Measurements from ENCODE around the gene EIF4E3.

EIF4E3 gene

DNA sequence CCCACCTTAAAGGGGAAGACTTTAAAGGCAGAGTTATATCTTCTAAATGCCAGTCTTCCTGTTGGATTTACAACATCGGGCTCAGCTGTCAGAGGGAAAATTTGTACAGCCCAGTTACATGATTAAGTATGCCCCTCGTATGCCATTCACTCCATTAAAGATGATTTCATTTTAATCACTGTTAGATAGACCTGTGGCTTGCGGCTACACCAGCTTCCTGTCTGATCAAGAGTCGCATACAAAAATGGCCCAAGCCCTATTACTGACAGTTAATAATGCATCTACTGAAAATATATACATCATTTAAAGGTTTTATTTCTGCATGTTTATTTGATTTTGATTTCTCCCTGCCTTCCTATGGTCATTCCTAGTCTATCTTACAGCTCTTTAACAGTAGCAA is 7.1 kb downstream of the EIF4E3 start:
- H3K9ac ChIP-seq (ENCODE audit: insufficient read length): no peak overlapping the region
- no peak overlapping the region for H3K4me3 ChIP-seq
- H3K9me3 ChIP-seq (ENCODE audit: low read depth, low read length): no peaks in the 10 kb centered on the region
- TF ChIP-seq POLR2AphosphoS5 (IDR thresholded peaks at IDR 0.05; ENCODE audit: borderline replicate concordance, low read depth, low read length): no peak
- TF ChIP-seq EZH2 (IDR thresholded peaks at IDR 0.05): no peak
- no peak for TF ChIP-seq FOXP2 (optimal IDR thresholded peaks at IDR 0.05; ENCODE audit: control extremely low read depth, extremely low read length, insufficient read depth)
- H3K36me3 ChIP-seq (ENCODE audit: insufficient read depth, low read length): no peaks in the 10 kb centered on the region
- DNase-seq (ENCODE audit: low read depth, low spot score): no peak
- no peak overlapping the region for H3K27ac ChIP-seq

DNA sequence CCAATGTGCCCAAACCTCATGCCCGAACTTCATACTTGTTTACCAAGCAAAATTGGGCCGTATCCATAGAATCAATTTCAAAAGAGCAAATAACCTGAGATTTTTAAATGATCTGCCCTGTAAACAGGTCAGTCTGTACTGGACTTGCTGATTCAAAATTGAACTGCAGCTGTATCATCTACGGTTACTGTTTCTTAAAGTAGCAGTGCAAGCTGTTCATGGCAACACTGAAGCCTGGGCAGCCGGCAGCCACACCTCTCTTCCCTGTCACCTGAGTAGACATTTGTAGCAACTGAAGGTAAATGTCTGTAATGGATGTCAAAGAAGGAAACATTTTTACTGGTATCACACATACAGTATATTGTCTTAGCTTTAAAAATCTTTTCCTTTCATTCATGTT is 10.6 kb downstream of the EIF4E3 start:
- no peaks in the 10 kb centered on the region for H3K9me3 ChIP-seq (ENCODE audit: low read depth, low read length)
- no peak for TF ChIP-seq EZH2 (IDR thresholded peaks at IDR 0.05)
- TF ChIP-seq POLR2AphosphoS5 (IDR thresholded peaks at IDR 0.05; ENCODE audit: borderline replicate concordance, low read depth, low read length): no peak
- TF ChIP-seq FOXP2 (optimal IDR thresholded peaks at IDR 0.05; ENCODE audit: control extremely low read depth, extremely low read length, insufficient read depth): no peak
- no peak overlapping the region for H3K4me3 ChIP-seq
- no peak for DNase-seq (ENCODE audit: low read depth, low spot score)
- no peak overlapping the region for H3K27ac ChIP-seq
- no peak overlapping the region for H3K9ac ChIP-seq (ENCODE audit: insufficient read length)
- H3K36me3 ChIP-seq (ENCODE audit: insufficient read depth, low read length): no peaks in the 10 kb centered on the region

DNA sequence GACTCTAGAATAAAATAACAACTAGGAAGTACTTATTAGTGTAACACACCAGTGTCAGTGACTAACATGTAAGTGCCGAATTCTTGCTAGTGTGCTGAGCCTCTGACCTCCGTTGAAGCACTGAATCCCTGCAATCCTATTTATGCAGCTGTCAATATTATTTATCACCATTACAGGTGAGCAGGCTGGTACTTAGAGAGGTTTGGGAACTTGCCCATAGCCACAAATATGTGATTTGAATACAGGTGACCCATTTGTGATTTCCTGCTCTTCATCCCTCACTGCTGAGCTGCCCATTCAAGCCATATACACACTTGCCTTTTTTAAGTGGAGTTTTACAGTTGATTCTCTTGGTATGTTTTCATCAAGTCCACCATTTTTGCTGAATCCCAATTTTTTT is 12.2 kb downstream of the EIF4E3 start:
- DNase-seq (ENCODE audit: low read depth, low spot score): no peak
- Histone ChIP-seq H3K4me3 (no peak overlapping the region), H3K9me3 (ENCODE audit: low read depth, low read length) (no peaks in the 10 kb centered on the region), H3K36me3 (ENCODE audit: insufficient read depth, low read length) (no peaks in the 10 kb centered on the region), H3K9ac (ENCODE audit: insufficient read length) (no peak overlapping the region), H3K27ac (no peak overlapping the region)
- TF ChIP-seq POLR2AphosphoS5 (IDR thresholded peaks at IDR 0.05; ENCODE audit: borderline replicate concordance, low read depth, low read length) (no peak), FOXP2 (optimal IDR thresholded peaks at IDR 0.05; ENCODE audit: control extremely low read depth, extremely low read length, insufficient read depth) (no peak), EZH2 (IDR thresholded peaks at IDR 0.05) (no peak)

DNA sequence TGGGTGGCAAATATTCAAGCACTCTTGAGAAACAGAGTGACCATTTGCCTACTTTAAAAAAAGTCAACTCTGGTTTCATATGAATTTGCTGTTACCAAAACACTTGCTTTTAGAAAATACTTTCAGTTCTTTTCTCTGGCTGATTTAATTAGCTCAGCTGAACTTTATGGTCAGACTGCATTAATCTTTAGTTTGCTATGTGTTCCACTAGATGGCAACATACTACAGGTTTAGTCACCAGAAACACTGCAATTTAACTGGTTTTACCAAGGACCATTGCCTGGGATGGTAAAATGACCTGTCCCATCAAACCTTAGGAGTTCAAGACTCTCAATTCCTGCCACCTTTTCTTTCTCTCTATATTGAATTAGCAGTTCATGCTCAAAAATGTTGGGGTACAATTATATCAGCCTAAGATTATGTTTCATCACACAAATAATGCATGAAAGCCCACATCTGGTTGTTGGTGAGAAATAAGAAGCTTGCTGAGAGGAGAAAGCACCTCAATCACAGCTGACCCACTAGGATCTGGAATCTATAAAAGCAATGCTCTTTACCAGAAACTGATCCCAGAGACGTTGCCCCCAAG is 14.2 kb downstream of the EIF4E3 start:
- no peak overlapping the region for H3K27ac ChIP-seq
- no peak for TF ChIP-seq FOXP2 (optimal IDR thresholded peaks at IDR 0.05; ENCODE audit: control extremely low read depth, extremely low read length, insufficient read depth)
- no peak for TF ChIP-seq EZH2 (IDR thresholded peaks at IDR 0.05)
- TF ChIP-seq POLR2AphosphoS5 (IDR thresholded peaks at IDR 0.05; ENCODE audit: borderline replicate concordance, low read depth, low read length): no peak
- no peak for DNase-seq (ENCODE audit: low read depth, low spot score)

DNA sequence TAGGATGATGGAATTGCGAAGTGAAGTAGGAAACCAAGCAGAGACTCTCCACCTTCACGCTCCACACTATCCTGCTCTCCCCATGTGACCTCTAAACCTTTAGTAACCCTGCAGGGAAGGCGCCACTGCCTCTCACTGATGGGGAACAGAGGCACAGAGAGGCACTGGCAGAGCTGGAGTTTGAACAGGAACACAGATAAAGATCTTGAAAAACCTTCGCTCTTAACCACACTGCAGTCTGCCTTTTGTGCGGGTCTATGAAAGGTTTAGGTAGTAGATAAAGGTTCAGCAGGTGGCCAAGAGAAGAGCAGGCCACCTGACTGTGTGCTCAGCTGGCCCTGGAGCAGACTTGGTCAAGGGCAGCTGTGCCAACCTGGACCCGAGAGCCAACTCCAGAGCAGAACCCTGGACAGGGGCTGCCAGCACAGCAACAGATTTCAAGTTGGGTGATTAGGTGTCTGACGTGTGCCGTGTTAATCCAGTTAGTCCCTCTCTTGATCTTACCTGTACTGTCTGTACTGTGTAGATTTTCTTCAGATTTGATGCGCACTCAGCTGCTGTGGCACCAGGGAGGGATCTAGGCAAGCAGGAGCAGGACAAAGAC is 15.2 kb downstream of the EIF4E3 start:
- H3K27ac ChIP-seq: no peak overlapping the region
- H3K36me3 ChIP-seq (ENCODE audit: insufficient read depth, low read length): no peaks in the 10 kb centered on the region
- no peaks in the 10 kb centered on the region for H3K9me3 ChIP-seq (ENCODE audit: low read depth, low read length)
- H3K9ac ChIP-seq (ENCODE audit: insufficient read length): no peak overlapping the region
- no peak overlapping the region for H3K4me3 ChIP-seq
- DNase-seq (ENCODE audit: low read depth, low spot score): no peak
- no peak for TF ChIP-seq POLR2AphosphoS5 (IDR thresholded peaks at IDR 0.05; ENCODE audit: borderline replicate concordance, low read depth, low read length)

More for the DNA sequence above, 14.2 kb downstream of the EIF4E3 start:
- H3K9ac ChIP-seq (ENCODE audit: insufficient read length): no peak overlapping the region
- H3K9me3 ChIP-seq (ENCODE audit: low read depth, low read length): no peaks in the 10 kb centered on the region
- H3K4me3 ChIP-seq: no peak overlapping the region
- H3K36me3 ChIP-seq (ENCODE audit: insufficient read depth, low read length): no peaks in the 10 kb centered on the region

DNA sequence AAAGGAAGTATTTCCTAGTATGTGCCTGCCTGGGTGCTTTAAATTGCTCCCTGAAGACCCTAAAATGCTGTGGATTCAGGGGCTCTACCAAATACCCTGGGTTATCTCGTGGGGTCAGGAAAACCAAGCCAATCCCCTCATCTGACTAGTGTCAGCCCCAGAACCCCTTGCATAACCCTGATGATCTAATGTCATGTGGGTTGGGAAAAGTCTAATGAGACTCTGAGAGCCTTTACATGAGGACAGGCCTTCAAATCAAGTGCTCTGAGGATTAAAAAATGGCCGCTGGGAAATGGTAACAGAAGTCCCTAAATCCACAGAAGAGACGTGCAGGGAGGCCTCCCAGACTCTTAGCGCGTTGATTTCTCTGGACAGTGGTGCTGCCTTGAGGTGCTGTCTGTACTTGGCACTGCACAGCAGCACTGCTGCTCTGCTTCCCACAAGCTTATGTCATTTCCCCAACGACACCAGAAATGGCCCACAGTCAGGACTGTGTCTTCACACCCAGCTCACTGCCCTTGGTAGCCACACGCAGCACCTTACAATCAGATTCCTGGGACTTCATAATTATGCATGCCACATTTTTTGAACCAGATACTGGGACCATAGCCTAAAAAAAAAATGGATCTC is 16.6 kb downstream of the EIF4E3 start:
- DNase-seq (ENCODE audit: low read depth, low spot score): no peak
- TF ChIP-seq FOXP2 (optimal IDR thresholded peaks at IDR 0.05; ENCODE audit: control extremely low read depth, extremely low read length, insufficient read depth): no peak
- Histone ChIP-seq H3K9ac (ENCODE audit: insufficient read length) (no peak overlapping the region), H3K4me3 (no peak overlapping the region), H3K36me3 (ENCODE audit: insufficient read depth, low read length) (no peaks in the 10 kb centered on the region), H3K9me3 (ENCODE audit: low read depth, low read length) (no peaks in the 10 kb centered on the region), H3K27ac (no peak overlapping the region)

DNA sequence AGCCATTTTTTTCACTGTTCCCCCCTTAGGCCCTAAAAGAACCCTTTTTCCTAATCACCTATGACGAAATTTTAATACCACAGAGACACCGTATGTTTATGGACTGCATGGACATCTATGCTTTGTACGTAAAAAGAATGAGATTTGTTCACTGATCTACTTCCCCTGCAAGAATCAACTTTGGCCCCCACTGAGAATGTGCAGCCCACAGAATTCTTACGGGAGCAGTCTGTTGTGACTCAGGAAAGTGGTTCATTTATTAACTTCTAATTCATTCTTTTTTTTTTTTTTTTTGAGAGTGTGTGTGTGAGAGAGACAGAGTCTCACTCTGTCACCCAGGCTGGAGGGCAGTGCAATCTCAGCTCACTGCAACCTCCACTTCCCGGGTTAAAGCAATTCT is 17.6 kb downstream of the EIF4E3 start:
- Histone ChIP-seq H3K27ac (no peak overlapping the region), H3K9ac (ENCODE audit: insufficient read length) (no peak overlapping the region)
- DNase-seq (ENCODE audit: low read depth, low spot score): no peak

DNA sequence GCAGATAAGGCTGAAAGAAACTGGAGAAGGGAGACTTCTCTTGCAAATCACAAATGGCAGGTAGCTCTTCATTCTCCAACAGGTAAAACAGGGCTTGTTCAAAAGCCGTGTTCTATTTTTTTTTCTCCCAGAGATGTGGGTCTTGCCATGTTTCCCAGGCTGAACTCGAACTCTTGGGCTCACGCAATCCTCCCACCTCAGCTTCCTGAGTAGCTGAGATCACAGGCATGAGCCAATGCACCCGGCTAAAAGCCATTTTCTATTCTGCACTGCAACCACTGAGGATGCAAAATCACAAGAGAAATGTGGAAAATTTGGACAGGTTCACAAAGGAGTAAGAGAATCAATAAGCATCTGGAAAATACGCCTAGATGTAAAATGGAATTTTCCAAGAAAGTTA is 19.5 kb downstream of the EIF4E3 start:
- Histone ChIP-seq H3K36me3 (ENCODE audit: insufficient read depth, low read length) (no peaks in the 10 kb centered on the region), H3K4me3 (no peak overlapping the region), H3K9ac (ENCODE audit: insufficient read length) (no peak overlapping the region), H3K27ac (no peak overlapping the region), H3K9me3 (ENCODE audit: low read depth, low read length) (no peaks in the 10 kb centered on the region)
- TF ChIP-seq EZH2 (IDR thresholded peaks at IDR 0.05) (no peak), FOXP2 (optimal IDR thresholded peaks at IDR 0.05; ENCODE audit: control extremely low read depth, extremely low read length, insufficient read depth) (no peak), POLR2AphosphoS5 (IDR thresholded peaks at IDR 0.05; ENCODE audit: borderline replicate concordance, low read depth, low read length) (no peak)
- DNase-seq (ENCODE audit: low read depth, low spot score): no peak

More for the DNA sequence above, 17.6 kb downstream of the EIF4E3 start:
- no peaks in the 10 kb centered on the region for H3K9me3 ChIP-seq (ENCODE audit: low read depth, low read length)
- TF ChIP-seq POLR2AphosphoS5 (IDR thresholded peaks at IDR 0.05; ENCODE audit: borderline replicate concordance, low read depth, low read length) (no peak), EZH2 (IDR thresholded peaks at IDR 0.05) (no peak), FOXP2 (optimal IDR thresholded peaks at IDR 0.05; ENCODE audit: control extremely low read depth, extremely low read length, insufficient read depth) (no peak)
- H3K4me3 ChIP-seq: no peak overlapping the region
- no peaks in the 10 kb centered on the region for H3K36me3 ChIP-seq (ENCODE audit: insufficient read depth, low read length)

DNA sequence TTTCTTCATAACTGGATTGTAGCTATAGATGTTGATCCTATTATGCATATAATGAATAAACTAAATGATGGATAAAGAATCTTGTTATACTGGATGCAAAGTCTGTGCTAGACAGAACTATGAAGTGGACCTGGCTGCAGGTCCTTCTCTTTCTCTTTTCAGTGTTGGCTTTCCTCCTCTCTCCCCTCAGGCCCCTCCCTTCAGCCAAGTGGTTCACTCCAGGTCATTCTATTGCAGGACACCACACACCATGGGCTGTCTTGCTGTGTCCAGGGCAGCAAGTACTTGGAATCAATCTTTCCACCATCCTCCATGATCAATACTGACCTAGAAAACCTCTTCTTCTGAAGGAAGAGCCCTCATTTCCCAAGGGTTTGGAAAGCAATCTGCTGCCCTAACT is 20.3 kb downstream of the EIF4E3 start:
- Histone ChIP-seq H3K9ac (ENCODE audit: insufficient read length) (no peak overlapping the region), H3K36me3 (ENCODE audit: insufficient read depth, low read length) (no peaks in the 10 kb centered on the region), H3K9me3 (ENCODE audit: low read depth, low read length) (no peaks in the 10 kb centered on the region), H3K4me3 (no peak overlapping the region), H3K27ac (no peak overlapping the region)
- no peak for TF ChIP-seq FOXP2 (optimal IDR thresholded peaks at IDR 0.05; ENCODE audit: control extremely low read depth, extremely low read length, insufficient read depth)
- no peak for TF ChIP-seq POLR2AphosphoS5 (IDR thresholded peaks at IDR 0.05; ENCODE audit: borderline replicate concordance, low read depth, low read length)
- no peak for TF ChIP-seq EZH2 (IDR thresholded peaks at IDR 0.05)
- DNase-seq (ENCODE audit: low read depth, low spot score): no peak

Data from SK-N-MC (cell line).